GM12801 (cell line): ENCODE results near the gene METRNL.

Experiments
- CTCF ChIP-seq: IDR thresholded peaks from one replicate; pipeline ENCODE4 v1.5.1; 2011; ENCODE audit warnings: control low read depth; ENCODE audit not compliant: insufficient read length; ENCODE audit errors: extremely low read depth

METRNL gene

GRCh38 chr17:83068641-83069570 lies 10.5 kb upstream of the METRNL start:
- no peak for TF ChIP-seq CTCF

DNA sequence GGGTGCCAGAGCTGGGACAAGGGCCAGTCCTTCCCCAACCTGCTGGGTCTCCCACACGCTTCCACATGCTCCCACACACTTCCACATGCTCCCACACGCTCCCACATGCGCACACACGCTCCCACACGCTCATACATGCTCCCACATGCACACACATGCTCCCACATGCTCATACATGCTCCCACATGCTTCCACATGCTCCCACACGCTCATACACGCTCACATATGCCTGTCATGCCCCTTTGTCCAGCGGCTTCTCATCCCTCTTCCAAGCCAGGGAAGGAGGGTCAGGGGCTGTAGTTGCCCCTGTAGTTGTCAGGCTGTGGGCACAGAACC lies 9.9 kb upstream of the METRNL start:
- no peak for TF ChIP-seq CTCF

- no peak for TF ChIP-seq CTCF
Measured at GRCh38 chr17:83069931-83070742, 9.3 kb upstream of the METRNL start.

- no peak for TF ChIP-seq CTCF
Measured at GRCh38 chr17:83070800-83071341, 8.5 kb upstream of the METRNL start.

DNA sequence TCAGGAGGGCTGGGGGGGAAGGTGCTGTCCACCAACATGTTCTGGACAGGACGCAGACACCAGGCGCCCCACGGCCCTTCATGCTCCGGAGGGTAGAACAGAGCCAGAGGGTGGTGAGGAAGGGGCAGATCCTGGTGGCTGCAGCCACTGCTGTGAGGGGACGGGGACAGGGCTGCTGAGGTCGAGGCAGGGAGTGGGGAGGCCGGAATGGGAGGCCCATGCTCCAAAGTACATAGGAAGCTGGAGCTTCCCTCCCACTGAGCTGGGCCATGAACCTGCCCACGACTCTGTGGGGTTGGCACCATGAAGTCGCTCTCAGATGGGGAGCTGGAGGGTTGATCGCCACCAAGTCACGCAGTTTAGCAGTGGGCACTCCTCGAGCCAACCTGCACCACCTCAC lies 8.0 kb upstream of the METRNL start:
- TF ChIP-seq CTCF, result no peak

- no peak for TF ChIP-seq CTCF
Measured at GRCh38 chr17:83071966-83072562, 7.3 kb upstream of the METRNL start.
